Upper lobe of left lung (tissue), 6 donors: Measurements from ENCODE around the gene SMYD3. TPM values are rescaled to one million over a fixed set of nuclear protein-coding genes. Genes with fewer than 3 reads are reported as not detected.
"Not testable (repeated sequence)": the region's sequence is repeated elsewhere in the genome, so short reads cannot be mapped to it uniquely, and the experiment has no call there.

Experiments
- ATAC-seq, 2 donors: fragments of 200-7000 bp; cut with Tn5 transposase; one replicate each; pipeline ENCODE4 v1.9.1; 2022; ENCODE audit warnings: mild to moderate bottlenecking in 2 of 2, moderate library complexity in 2 of 2; ENCODE audit not compliant: low FRiP score in 2 of 2
- DNase-seq, 2 donors: peaks; one replicate each; pipeline ENCODE4 v3.0.0-alpha.2; 2019 to 2020
- H3K27ac ChIP-seq, 4 donors: fragments of 200-600 bp; sonication (generic); one replicate each; pipeline ENCODE4 v1.5.1; 2016 to 2019
- H3K27me3 ChIP-seq, 4 donors: fragments of 200-600 bp; sonication (generic); one replicate each; pipeline ENCODE4 v1.5.1; 2017 to 2019
- H3K36me3 ChIP-seq, 4 donors: fragments of 200-600 bp; sonication (generic); one replicate each; pipeline ENCODE4 v1.5.1; 2016 to 2019
- H3K4me1 ChIP-seq, 4 donors: fragments of 200-600 bp; sonication (generic); one replicate each; pipeline ENCODE4 v1.5.1; 2018 to 2019
- H3K4me3 ChIP-seq, 4 donors: fragments of 200-600 bp; sonication (generic); one replicate each; pipeline ENCODE4 v1.5.1; 2017 to 2019; ENCODE audit warnings: mild to moderate bottlenecking in 2 of 4, moderate library complexity in 1 of 4
- H3K9me3 ChIP-seq, 4 donors: fragments of 200-600 bp; sonication (generic); one replicate each; pipeline ENCODE4 v1.5.1; 2018 to 2019
- CTCF ChIP-seq, 6 experiments: fragments of 450-650 bp in 4 of 6; fragments of 200-600 bp in 2 of 6; sonication (generic) in 2 of 6; IDR thresholded peaks; one replicate each; pipeline ENCODE4 v1.5.1; 2016 to 2019; ENCODE audit warnings: antibody characterized with exemption in 6 of 6
- EP300 ChIP-seq, 4 donors: sonication (generic); formaldehyde crosslinking; IDR thresholded peaks; one replicate each; pipeline ENCODE4 v1.5.1; 2017; ENCODE audit warnings: antibody characterized with exemption in 4 of 4, control low read depth in 2 of 4
- POLR2A ChIP-seq, 4 donors: fragments of 450-650 bp; IDR thresholded peaks; one replicate each; pipeline ENCODE4 v1.5.1; 2016 to 2017; ENCODE audit warnings: antibody characterized with exemption in 4 of 4, mild to moderate bottlenecking in 2 of 4
- POLR2AphosphoS5 ChIP-seq, 2 donors: sonication (generic); formaldehyde crosslinking; IDR thresholded peaks; one replicate each; pipeline ENCODE4 v1.5.1; 2017; ENCODE audit warnings: antibody characterized with exemption in 2 of 2
- WGBS, 2 donors: methylation state at CpG; one replicate each; pipeline ENCODE4 v1.1.5; 2017 to 2018; 5-methylcytosine and 5-hydroxymethylcytosine counted together
- total RNA-seq, 6 donors: library from RNA; depleted of rRNA in 4 of 6; stranded (reverse); fragments of >200 nt in 4 of 6; gene quantifications; one replicate each; pipeline versions ENCODE4 v1.1.0 to v1.2.1, GENCODE V29; 2016 to 2021
- donor health status: DM: no; HTN: no; CAD: no; lungs with moderate emphysema.
- donor health status: DM: no; HTN: yes; CAD: no; lungs with severe emphysema.

The SMYD3 gene
- total RNA-seq, 6 donors from 2014 or later: 22.7 to 109 (median 34.0) TPM

GRCh38 chr1:246338098-246338497 lies 169.0 kb downstream of the SMYD3 start:
- no peaks in the 10 kb centered on the region for H3K9me3 ChIP-seq
- WGBS, 2 donors: 87 to 88% methylated on average over 4 of the region's 4 CpGs
- H3K27ac ChIP-seq: no peak overlapping the region
- H3K27me3 ChIP-seq: no peaks in the 10 kb centered on the region
- ATAC-seq: no peak
- no peaks in the 10 kb centered on the region for H3K4me1 ChIP-seq
- no peak for DNase-seq
- no peaks in the 10 kb centered on the region for H3K36me3 ChIP-seq
- no peak for TF ChIP-seq POLR2A (IDR thresholded peaks at IDR 0.05)
- no peak for TF ChIP-seq EP300 (IDR thresholded peaks at IDR 0.05)
- no peak for TF ChIP-seq POLR2AphosphoS5 (IDR thresholded peaks at IDR 0.05)
- no peak for TF ChIP-seq CTCF (IDR thresholded peaks at IDR 0.05)
- no peak overlapping the region for H3K4me3 ChIP-seq

DNA sequence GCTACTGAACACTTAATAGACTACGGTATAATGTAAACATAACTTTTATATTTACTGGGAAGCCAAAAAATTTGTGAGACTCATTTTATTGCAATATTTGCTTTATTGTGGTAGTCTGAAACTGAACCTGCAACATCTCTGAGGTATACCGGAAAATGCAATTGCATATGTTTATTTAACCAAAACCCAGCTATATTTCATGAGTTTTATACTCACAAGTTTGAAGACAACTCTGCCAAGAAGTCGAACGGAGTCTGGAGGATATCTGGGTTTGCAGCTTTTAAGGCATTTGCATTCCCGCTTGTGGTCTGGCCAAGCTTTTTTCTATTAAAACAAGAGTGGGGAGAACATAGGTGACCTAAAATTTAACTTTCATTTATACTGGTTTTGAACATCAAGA lies 171.9 kb downstream of the SMYD3 start:
- no peak for DNase-seq
- Histone ChIP-seq H3K27ac (no peak overlapping the region), H3K9me3 (no peaks in the 10 kb centered on the region), H3K4me1 (no peaks in the 10 kb centered on the region), H3K4me3 (no peak overlapping the region), H3K36me3 (no peaks in the 10 kb centered on the region), H3K27me3 (no peaks in the 10 kb centered on the region)
- TF ChIP-seq EP300 (IDR thresholded peaks at IDR 0.05): no peak
- no peak for TF ChIP-seq POLR2A (IDR thresholded peaks at IDR 0.05)
- no peak for TF ChIP-seq CTCF (IDR thresholded peaks at IDR 0.05)
- TF ChIP-seq POLR2AphosphoS5 (IDR thresholded peaks at IDR 0.05): no peak
- 84 to 88% methylated on average over 5 of the region's 5 CpGs for WGBS, 2 donors
- no peak for ATAC-seq

GRCh38 chr1:246333855-246334254 lies 173.2 kb downstream of the SMYD3 start:
- H3K4me1 ChIP-seq: no peaks in the 10 kb centered on the region
- no peaks in the 10 kb centered on the region for H3K27me3 ChIP-seq
- no peak overlapping the region for H3K27ac ChIP-seq
- ATAC-seq (no peak), DNase-seq (no peak)
- 88 to 96% methylated on average over 1 of the region's 1 CpG for WGBS, 2 donors
- no peaks in the 10 kb centered on the region for H3K36me3 ChIP-seq
- no peak overlapping the region for H3K4me3 ChIP-seq
- TF ChIP-seq CTCF (IDR thresholded peaks at IDR 0.05) (no peak), POLR2AphosphoS5 (IDR thresholded peaks at IDR 0.05) (no peak), EP300 (IDR thresholded peaks at IDR 0.05) (no peak), POLR2A (IDR thresholded peaks at IDR 0.05) (no peak)
- no peaks in the 10 kb centered on the region for H3K9me3 ChIP-seq

GRCh38 chr1:246332078-246332477 lies 175.0 kb downstream of the SMYD3 start:
- Histone ChIP-seq H3K4me3 (no peak overlapping the region), H3K27ac (no peak overlapping the region), H3K36me3 (no peaks in the 10 kb centered on the region), H3K4me1 (no peaks in the 10 kb centered on the region), H3K27me3 (no peaks in the 10 kb centered on the region), H3K9me3 (no peaks in the 10 kb centered on the region)
- WGBS, 2 donors: 49 to 90% methylated on average over 1 of the region's 1 CpG
- TF ChIP-seq POLR2AphosphoS5 (IDR thresholded peaks at IDR 0.05) (no peak), POLR2A (IDR thresholded peaks at IDR 0.05) (no peak), EP300 (IDR thresholded peaks at IDR 0.05) (no peak), CTCF (IDR thresholded peaks at IDR 0.05) (no peak)
- ATAC-seq (no peak), DNase-seq (no peak)

DNA sequence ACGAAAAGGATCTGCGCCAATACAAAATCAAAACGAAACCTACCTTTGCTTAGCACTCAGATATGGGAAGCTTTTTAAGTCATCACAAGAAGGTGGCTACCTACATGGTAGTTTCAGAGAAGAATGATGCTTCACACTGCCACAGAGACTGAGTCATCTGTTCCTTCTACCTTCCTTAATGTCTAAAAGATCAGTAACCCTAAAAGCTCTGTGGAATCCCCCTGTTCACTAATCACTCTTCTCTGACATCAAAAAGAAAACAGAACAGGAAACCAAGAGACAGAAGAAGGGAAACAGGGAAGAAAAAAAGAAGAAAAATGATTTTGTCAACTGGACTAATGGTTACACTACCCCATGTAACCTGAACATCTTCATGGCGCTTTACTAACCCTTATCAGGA lies 177.2 kb downstream of the SMYD3 start:
- Histone ChIP-seq H3K9me3 (no peaks in the 10 kb centered on the region), H3K4me1 (no peaks in the 10 kb centered on the region), H3K4me3 (no peak overlapping the region), H3K36me3 (no peaks in the 10 kb centered on the region), H3K27me3 (no peaks in the 10 kb centered on the region), H3K27ac (no peak overlapping the region)
- ATAC-seq (no peak), DNase-seq (no peak)
- no peak for TF ChIP-seq EP300 (IDR thresholded peaks at IDR 0.05)
- no peak for TF ChIP-seq POLR2A (IDR thresholded peaks at IDR 0.05)
- TF ChIP-seq POLR2AphosphoS5 (IDR thresholded peaks at IDR 0.05): no peak
- TF ChIP-seq CTCF (IDR thresholded peaks at IDR 0.05): no peak
- 88 to 95% methylated on average over 4 of the region's 4 CpGs for WGBS, 2 donors

- 88 to 96% methylated on average over 1 of the region's 1 CpG for WGBS, 2 donors
- not testable (repeated sequence) for H3K27ac ChIP-seq, H3K36me3 ChIP-seq, H3K9me3 ChIP-seq, H3K27me3 ChIP-seq, ATAC-seq, H3K4me1 ChIP-seq, DNase-seq, H3K4me3 ChIP-seq
These were observed 177.8 kb downstream of the SMYD3 start for GRCh38 chr1:246329292-246329691.
